Ramos (cell line): ENCODE data around the gene HIP1.
"Not testable (repeated sequence)": the region's sequence is repeated elsewhere in the genome, so short reads cannot be mapped to it uniquely, and the experiment has no call there.

Experiments used
- in situ Hi-C: fragments of 300-500 bp; cut with MboI; formaldehyde crosslinking; loops from one replicate; pipeline ENCODE4 v1.14.3; 2022; ENCODE audit warnings: low sequenced_read_pairs; ENCODE audit not compliant: unreplicated experiment

HIP1 gene

DNA sequence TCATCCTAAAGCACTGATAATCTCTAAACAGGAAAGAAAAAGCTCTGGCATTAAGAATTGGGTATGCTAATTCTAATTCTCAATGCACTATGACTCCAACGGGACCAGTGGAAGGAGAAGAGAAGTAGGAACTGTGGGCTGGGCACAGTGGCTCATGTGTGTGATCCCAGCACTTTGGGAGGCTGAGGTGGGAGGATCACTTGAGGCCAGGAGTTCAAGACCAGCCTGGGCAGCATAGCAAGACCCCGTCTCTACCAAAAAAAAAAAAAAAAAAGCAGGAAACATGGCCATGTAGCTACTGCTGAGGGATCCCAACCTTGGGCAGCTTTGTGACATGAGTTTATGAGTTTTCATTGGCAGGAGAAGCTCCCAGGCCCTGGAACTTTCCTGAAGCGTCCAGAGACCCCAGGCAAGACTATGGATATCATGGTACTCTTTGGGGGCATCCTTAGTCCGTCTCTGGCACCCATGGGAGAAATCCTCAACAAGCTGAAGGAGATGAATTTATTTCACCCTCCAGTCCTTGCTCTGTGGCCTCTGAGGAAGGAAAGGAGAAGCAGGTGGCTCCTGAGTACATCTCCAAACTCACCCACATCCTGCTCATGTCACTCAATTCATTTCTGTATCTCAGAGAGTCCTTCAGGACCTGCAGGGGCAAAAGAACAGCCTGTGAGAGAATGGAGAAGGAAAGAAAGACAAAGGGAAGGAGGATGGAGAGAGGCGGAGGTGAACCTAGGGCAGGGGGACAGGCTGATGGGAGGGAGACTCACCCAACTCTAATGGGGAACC lies 147.1 kb downstream of the HIP1 start:
- in situ Hi-C loops: no loop called here

DNA sequence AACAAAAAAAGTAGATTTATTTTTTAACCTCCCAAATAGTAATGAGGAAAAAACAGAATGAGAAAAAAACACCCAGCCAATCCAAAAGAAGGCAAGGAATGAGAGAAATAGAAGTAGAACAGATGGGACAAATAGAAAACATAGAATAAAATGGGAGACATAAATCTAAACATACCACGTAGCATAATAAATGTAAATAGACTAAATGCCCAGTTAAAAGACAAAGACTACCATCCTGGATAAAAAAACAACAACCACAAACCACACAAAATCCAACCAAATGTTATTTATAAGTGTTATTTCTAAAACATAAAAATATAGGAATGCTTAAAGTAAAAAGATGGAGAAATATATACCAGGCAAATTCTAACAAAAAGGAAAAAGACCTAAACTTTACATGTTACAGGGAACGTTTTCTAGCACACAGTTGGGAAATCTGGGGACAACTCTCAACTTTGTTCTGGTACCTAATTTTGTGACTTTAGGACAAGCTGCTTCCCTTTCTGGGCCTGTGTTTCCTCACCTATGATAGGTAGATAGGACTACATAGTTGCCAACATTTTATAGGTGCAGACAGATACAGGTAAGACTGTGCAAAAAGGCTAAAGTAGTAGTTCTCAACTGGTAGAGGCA lies 148.3 kb downstream of the HIP1 start:
- in situ Hi-C loops: no loop called here

DNA sequence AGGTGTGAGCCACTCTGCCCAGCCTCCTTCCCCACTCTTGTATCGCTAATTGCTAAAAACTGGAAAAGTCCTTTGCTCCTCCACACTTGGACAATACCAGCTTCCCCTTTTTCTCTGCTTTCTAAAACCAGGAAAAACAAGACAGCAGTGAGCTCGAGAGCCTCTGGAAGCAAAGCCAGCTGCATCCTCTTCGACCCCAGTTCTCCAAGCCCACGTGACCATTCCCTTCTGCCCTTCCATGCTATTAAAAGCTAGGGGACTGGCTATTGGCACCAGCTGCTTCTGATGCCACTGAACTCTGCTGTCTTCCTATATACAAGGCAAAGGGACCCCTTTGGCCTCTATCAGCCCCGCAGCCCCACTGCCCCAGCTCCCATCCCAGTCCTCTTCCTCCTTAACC lies 154.4 kb downstream of the HIP1 start:
- in situ Hi-C loops: no loop called here

DNA sequence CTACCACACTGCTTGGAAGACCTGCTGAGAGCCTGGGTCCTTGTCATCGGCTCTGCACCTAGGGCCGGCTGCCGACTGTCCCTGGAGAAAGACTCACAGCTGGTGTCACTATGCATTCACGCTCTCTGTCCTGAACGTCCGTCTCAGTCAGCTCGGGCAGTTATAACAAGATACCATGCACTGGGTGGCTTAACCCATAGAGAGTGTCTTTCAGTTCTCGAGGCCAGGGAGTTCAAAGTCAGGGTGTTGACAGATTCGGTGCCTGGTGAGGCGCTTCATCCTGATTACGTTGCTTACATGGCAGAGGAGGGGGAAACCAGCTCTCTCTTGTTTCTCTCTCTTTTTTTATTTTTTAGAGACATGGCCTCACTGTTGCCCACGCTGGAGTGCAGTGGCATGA lies 155.5 kb downstream of the HIP1 start:
- in situ Hi-C loops: no loop called here

DNA sequence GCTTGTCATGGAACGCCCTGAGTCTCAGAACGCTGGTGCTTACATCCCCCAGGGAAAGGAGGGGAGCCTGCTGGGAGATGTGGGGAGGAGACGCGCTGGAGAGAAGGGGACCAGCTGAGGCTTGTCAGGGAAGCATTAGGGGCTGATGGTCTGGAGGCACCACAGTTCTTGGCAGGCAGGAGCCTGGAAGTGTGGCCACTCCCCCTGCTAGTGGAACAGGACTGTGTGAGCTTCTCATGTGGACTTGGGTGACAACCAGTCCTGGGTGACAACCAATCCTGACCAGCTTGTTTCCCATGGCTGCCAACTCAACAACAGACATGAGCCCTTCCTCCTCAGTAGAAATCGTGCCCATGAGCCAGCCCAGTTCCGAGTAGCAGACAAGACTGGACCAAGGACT lies 158.8 kb downstream of the HIP1 start:
- in situ Hi-C loops: no loop called here

DNA sequence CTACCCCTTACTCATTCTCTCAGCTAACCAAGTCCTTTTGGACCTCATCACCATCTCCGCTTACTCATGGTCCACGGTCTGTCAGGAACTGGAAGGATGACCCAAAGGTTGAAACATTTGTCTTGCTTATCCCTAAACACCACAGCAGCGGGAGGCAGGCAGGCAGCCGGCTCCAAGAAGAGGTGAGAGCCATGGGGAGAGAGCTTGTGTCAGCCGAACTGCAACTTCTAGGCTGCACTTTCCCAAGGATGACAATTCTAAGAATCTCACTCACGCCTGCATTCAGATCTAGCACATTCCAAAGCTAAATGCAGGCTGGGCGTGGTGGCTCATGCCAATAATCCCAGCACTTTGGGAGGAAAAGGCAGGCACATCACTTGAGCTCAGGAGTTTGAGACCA lies 160.7 kb downstream of the HIP1 start:
- in situ Hi-C loops: no loop called here

DNA sequence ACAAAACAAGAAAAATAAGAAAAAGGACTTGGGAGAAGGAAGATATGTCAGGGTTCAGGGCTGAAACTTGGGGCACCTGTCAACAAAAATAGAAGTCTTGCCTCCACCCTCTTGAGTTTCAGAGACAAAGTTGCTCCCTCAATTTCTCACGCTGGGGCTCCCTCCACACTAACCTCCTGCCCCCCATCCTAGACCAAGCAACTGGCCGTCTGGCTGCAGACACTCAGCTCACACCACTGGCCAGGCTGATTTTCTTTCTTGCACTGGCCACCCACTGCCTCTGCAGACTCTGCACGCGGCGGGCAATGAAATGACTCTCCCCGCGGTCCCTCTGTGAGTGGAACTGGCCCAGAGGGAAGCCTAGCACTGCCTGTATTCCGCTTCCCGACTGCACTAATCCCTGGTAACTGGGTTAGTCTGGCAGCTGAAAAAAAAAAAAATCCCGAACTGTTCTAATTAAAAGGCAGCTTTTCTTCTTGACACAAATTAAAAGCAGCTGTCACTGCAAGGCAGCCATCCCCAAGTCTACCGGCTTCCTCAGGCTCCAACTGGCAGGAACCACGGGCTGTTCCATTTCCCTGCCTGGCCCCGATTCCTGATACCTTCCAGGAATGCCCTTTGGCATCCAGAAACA lies 163.1 kb downstream of the HIP1 start:
- in situ Hi-C loops: no loop called here

DNA sequence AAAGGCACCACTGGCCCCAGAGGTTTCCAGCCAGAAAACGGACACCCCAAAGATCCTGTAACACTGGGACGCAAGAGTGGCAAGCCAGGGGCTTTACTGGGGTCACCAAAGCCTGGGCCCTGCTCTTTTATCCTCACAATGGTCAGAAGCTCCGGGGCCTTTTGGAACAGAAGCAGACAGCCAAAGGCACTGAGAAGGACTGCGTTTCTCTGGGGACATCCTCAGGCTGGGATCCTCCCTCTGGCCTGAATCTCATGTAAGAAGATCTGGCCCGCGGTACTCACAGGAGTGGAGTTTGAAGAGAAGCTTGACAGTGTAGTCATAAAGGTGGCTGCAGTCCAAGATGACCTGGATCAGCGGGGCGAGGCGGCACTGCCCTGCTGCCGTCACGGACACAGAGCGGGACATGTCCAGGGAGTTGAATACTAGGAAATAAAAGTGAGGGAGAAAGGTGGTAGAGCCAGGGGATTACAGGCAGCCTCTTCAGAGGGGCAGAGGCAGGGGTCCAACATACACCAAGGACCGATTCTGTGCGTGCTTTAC lies 165.2 kb downstream of the HIP1 start:
- in situ Hi-C loops: no loop called here

DNA sequence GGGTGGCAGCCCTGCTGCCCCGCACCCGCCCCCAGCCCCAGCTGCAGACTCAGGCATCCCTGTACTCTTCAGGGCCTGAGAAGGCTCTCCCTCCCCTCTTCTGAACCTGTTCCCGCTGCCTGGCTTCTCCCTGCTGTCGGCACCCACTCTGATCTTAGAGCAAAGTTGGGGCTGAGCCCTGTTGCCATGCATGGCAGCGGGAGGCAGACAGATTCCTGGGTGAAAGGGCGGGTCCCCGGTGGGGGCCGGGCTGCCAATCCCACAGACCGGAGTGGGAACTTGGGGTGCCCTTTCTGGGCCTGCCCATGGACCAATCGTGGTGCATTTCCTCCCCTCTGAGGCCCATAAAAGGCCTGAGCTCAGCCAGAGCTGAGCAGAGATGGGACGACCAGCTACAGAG lies 165.9 kb downstream of the HIP1 start:
- in situ Hi-C loops: no loop called here

DNA sequence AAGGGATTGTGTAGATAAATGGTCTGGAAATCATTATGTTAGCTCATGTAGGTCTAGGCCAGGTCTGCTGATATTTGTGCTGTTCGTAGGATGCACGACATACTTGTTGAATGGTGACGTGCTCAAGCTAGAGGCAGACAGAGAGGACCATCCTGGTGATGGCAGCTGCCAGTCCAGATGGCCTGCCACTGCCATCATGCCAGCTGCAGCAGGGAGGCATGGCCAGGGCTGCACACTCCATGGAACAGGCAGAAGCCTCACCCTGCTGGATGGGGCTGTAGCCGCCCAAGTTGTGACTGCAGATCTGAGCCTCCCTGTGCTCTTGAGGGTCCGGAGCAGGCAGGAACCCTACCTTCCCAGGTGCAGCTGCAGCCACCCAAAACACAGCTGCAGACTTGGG lies 166.3 kb downstream of the HIP1 start:
- in situ Hi-C loops: no loop called here

DNA sequence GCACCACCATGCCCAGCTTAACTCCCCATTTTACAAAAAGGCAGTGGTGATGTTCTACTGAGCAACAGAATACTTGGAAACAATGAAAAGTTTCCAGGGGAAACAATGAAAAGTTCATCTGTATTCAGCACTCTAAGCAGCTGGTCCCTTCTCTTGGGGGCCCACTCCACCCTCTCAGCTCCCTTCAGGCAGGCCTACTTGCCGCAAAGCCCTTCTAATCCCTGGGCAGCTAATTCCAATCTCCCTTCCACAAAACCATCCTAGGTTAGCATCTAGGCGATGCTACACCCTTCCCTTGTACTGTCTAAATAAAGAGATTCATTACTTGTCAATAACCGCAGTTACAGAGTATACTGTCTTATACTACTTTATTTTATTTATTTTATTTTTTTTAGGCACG lies 167.5 kb downstream of the HIP1 start:
- in situ Hi-C loops: no loop called here

DNA sequence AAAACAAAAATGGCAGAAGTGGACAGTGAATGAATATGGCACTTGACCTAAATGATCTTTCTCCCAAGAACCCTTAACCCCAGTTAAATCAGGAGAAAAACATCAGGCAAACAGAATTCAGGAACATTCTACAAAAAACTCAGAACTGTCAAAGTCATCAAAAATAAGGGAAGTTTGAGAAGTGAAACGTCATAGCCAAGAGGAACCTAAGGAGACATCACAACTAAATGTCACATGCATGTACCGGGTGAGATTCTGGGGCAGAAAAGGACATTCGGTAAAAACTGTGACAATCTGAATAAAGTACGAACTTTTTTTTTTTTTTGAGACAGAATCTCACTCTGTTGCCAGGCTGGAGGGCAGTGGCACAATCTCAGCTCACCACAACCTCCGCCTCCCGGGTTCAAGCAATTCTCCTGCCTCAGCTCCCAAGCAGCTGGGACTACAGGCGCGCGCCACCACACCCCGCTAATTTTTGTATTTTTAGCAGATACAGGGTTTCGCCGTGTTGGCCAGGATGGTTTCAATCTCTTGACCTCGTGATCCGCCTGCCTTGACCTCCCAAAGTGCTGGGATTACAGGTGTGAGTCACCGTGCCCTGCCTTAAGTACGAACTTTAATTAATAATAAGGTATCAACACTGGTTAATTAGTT lies 169.0 kb downstream of the HIP1 start:
- in situ Hi-C loops: not testable (repeated sequence)

DNA sequence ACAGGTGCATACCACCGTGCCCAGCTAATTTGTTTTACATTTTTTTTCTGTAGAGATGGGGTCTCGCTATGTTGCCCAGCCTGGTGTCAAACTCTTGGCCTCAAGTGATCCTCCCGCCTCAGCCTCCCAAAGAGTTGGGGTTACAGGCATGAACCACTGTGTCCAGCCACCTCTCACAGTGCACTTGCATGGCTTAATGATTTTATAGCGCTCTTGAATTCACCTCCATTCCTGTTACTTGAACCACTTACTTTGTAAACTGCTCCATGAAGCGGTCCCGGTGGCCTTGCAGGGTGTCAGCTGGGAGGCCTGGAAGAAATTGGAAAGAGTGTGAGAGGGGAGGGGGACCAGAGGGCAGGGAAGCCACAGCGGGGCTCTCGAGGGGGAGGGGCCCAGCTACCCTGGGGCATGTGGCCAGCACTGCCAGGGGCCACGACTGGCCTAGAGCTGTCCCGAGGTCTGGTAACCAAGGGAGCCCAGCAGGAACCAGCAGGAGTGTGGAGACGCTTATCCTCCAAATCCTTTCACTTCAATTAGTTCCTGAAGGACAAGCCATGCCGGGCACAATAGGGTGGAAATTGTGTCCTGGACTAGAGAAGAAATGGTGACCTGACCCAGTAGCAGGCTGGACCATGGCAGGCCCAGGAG lies 170.7 kb downstream of the HIP1 start:
- in situ Hi-C loops: no loop called here

DNA sequence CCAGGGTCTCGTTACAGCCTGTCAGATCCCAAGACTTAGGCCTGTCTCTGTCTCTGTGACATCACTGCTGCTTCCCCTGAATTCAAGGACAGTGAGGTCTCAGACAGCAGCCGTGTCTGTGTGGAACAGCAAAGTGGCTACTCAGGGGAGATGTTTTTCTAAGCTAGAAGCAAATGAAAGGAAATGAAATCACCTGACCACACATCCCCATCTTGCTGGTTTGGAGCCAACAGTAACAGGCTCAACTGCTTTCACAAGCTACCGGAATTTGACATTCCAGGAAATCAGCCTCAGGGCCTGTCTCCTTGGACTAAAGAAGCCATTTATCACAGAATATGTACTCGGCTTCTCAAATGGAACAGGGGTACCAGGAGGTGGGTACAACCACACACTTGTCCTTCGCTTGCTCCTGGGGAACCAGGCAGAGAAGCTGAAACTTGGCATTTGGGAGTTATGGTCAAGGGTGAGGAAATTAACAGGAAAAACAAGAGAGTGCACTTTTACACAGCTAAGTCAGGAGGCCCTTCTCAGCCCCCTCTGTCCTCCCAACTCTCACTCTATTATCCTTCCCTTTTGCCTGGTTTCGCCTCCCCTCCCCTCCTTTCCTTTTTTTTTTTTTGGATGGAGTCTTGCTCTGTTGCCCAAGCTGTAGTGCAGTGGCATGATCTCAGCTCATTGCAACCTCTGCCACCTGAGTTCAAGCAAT lies 173.5 kb downstream of the HIP1 start:
- in situ Hi-C loops: no loop called here

DNA sequence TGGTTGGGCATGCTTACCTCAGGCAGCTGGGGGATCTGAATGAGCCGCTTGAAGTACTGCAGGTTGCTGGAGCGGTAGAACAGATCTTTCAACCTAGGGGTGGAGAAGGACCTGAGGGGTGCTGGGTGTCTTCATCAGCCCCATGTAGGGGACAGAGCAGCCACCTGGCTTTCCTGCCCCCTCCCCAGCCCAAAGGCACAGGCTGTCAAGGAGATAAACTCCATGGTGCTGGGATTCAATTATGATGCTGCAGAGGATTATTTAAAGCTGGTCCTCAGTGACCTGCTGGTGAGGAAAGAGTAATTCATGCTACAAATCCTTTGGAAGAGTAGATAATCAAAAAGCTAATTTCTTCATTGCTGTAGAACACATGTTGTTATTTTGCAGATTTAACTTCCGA lies 175.6 kb downstream of the HIP1 start:
- in situ Hi-C loops: no loop called here

DNA sequence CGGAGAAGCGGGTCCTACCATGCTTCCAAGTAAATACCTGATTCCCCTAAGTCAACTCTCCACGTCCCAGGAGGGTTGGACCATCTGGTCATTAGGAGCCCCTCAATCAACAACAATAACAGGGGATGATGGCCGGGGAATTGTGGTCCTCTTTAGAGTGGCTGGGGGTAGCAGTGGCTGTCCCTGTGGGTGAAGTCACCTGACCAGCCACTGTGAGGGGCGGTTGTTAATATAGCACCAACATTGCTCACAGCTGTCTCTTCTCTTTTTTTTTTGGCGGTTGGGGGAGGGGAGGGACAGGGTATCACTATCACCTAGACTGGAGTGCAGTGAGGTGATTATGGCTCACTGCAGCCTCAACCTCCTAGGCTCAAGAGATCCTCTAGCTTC lies 178.8 kb downstream of the HIP1 start:
- in situ Hi-C loops: no loop called here

DNA sequence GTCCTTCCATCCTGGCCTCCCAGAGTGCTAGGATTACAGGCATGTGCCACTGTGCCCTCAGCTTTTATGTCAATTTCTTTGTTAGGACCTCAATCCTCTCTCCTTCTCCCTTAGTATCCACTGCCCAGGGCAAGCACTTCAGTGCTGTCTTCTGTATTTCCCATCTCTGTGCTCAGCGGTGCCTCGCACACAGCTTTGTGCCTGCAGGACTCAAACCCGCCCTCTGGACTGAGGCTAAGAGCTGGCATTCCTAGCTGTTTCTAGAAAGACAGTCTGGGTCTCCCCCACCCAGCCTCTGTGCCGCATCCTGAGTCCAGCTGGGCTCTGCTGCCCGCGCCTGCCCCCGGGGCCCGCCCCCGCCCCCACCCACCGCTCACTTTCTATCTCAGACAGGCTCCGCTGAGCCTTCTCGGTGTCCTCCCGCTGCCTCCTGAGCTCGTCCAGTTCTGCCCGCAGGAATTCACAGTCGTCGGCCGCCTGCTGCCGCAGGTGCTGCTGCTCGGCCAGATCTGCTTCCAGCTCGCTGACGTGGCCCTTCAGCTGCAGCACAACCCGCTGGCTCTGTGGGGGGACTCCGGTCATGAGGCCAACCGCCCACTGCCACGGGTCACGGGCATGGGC lies 179.3 kb downstream of the HIP1 start:
- in situ Hi-C loops: no loop called here

DNA sequence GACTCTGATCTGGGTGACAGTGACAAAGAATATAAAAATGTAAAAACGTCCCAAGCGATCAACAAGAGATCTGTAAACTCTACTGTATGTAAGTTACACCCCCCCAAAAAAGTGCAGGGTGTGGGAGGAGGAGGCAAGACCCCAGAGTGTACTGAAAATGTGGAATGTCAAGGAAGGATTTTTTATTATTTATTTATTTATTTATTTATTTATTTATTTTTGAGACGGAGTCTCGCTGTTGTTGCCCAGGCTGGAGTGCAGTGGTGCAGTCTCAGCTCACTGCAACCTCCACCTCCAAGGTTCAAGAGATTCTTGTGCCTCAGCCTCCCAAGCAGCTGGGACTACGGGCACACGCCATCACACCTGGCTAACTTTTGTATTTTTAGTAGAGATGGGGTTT lies 181.9 kb downstream of the HIP1 start:
- in situ Hi-C loops: not testable (repeated sequence)

DNA sequence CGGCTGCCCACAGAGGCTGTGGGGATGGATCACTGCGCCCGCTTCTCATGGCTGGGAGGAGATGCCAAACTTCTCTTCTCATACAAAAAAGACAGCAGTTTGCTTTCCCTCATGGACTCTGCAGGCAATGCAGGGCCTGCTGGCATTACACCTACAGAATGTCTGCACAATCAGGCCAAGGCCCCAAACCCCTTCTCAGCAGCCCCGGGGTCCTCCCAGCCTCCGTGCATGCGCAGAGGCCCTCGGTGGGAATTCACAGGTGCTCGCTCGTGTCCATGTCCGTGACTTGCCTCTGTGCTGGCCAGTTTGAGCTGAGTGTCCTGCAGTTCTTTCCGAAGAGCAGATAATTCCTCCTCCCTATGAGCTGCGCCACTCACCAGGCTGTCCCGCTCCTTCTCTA lies 183.0 kb downstream of the HIP1 start:
- in situ Hi-C loops: no loop called here
